Measurements from ENCODE around the gene TTC7B.

TTC7B gene

DNA sequence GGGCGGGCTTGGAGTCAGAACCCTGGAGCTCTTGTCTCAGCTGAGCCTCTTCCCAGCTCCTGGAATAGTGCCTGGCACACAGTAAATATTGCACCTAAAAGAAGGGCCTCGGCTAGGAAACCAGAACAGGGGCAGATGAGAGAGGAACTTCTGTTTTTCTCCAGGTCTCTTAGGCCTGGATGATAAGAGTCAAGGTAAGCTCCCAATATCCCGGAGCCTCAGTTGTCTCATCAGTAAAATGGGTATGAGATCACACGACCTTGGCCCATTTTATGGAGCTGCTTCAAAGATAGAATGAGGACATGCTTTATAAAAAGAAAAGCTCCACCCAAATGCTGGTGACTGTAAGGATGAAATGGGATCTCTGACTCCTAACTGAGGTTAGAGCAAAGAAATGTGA lies 202.2 kb downstream of the TTC7B start:
- no peaks in the 10 kb centered on the region for H3K36me3 Mint-ChIP-seq (ENCODE audit: insufficient read depth)
- DNase-seq (ENCODE audit: low spot score in 2 of 2) = no peak
- H3K27me3 Mint-ChIP-seq = no peaks in the 10 kb centered on the region
- H3K4me1 Mint-ChIP-seq = no peaks in the 10 kb centered on the region
- H3K9me3 Mint-ChIP-seq = no peaks in the 10 kb centered on the region
- H3K27ac Mint-ChIP-seq (ENCODE audit: low read depth) = no peak overlapping the region
- H3K4me3 Mint-ChIP-seq = no peak overlapping the region
- no peak for ATAC-seq (replicated peaks; ENCODE audit: extremely low read depth, poor library complexity, severe bottlenecking)

DNA sequence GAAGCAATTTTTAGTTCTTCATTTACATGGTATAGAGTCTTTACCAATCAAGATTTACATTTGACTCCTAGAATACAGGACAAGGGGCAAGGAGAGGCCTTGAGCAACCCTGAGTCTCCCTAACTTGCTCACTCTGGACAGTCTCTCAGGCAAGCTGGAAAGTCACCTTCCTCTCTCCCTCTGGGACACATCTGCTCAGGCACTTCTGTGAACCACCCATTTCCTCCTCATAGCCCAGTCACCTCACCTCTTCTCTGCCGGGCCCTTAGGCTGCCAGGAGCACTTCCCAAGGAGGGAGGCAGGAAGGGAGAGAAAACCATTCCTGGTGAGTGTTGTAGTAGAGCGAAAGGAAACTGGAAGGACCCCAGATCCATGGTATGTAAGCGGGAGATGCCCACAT lies 202.8 kb downstream of the TTC7B start:
- H3K36me3 Mint-ChIP-seq (ENCODE audit: insufficient read depth) = no peaks in the 10 kb centered on the region
- DNase-seq (ENCODE audit: low spot score in 2 of 2) (no peak), ATAC-seq (replicated peaks; ENCODE audit: extremely low read depth, poor library complexity, severe bottlenecking) (no peak)
- H3K27me3 Mint-ChIP-seq = no peaks in the 10 kb centered on the region
- no peak overlapping the region for H3K4me3 Mint-ChIP-seq
- no peaks in the 10 kb centered on the region for H3K9me3 Mint-ChIP-seq
- H3K4me1 Mint-ChIP-seq = no peaks in the 10 kb centered on the region
- no peak overlapping the region for H3K27ac Mint-ChIP-seq (ENCODE audit: low read depth)

DNA sequence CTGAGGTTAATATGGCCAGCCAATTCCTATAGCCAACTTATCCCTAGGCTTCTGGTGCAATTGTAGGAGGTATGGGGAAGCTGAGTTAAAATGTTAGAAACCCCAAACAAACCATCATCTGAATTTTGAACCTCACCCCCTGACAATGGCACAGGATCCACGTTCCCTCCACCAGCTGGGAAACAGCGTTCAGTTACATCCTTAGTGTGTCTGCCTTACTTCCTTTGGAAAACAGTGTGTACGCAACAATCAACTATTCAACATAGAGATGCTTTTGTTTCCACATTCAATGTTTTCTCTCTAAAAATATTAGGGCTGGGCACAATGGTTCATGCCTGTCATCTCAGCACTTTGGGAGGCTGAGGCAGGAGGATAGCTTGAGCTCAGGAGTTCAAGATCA lies 203.4 kb downstream of the TTC7B start:
- H3K27me3 Mint-ChIP-seq = no peaks in the 10 kb centered on the region
- no peak overlapping the region for H3K27ac Mint-ChIP-seq (ENCODE audit: low read depth)
- H3K36me3 Mint-ChIP-seq (ENCODE audit: insufficient read depth) = no peaks in the 10 kb centered on the region
- no peaks in the 10 kb centered on the region for H3K9me3 Mint-ChIP-seq
- no peak for ATAC-seq (replicated peaks; ENCODE audit: extremely low read depth, poor library complexity, severe bottlenecking)
- H3K4me3 Mint-ChIP-seq = no peak overlapping the region
- no peaks in the 10 kb centered on the region for H3K4me1 Mint-ChIP-seq
- DNase-seq (ENCODE audit: low spot score in 2 of 2) = no peak

- ATAC-seq (replicated peaks; ENCODE audit: extremely low read depth, poor library complexity, severe bottlenecking) (no peak), DNase-seq (ENCODE audit: low spot score in 2 of 2) (no peak)
- no peaks in the 10 kb centered on the region for H3K36me3 Mint-ChIP-seq (ENCODE audit: insufficient read depth)
- H3K27me3 Mint-ChIP-seq = no peaks in the 10 kb centered on the region
- no peak overlapping the region for H3K27ac Mint-ChIP-seq (ENCODE audit: low read depth)
- H3K4me1 Mint-ChIP-seq = no peaks in the 10 kb centered on the region
- no peaks in the 10 kb centered on the region for H3K9me3 Mint-ChIP-seq
- no peak overlapping the region for H3K4me3 Mint-ChIP-seq
These were observed 204.3 kb downstream of the TTC7B start for GRCh38 chr14:90611936-90612335.

GRCh38 chr14:90611501-90611900 lies 204.7 kb downstream of the TTC7B start:
- H3K27ac Mint-ChIP-seq (ENCODE audit: low read depth) = no peak overlapping the region
- H3K27me3 Mint-ChIP-seq = peaks cover 1% of the 10 kb centered on the region
- no peaks in the 10 kb centered on the region for H3K4me1 Mint-ChIP-seq
- no peak for DNase-seq (ENCODE audit: low spot score in 2 of 2)
- no peak overlapping the region for H3K4me3 Mint-ChIP-seq
- H3K36me3 Mint-ChIP-seq (ENCODE audit: insufficient read depth) = no peaks in the 10 kb centered on the region
- no peak for ATAC-seq (replicated peaks; ENCODE audit: extremely low read depth, poor library complexity, severe bottlenecking)
- H3K9me3 Mint-ChIP-seq = no peaks in the 10 kb centered on the region

DNA sequence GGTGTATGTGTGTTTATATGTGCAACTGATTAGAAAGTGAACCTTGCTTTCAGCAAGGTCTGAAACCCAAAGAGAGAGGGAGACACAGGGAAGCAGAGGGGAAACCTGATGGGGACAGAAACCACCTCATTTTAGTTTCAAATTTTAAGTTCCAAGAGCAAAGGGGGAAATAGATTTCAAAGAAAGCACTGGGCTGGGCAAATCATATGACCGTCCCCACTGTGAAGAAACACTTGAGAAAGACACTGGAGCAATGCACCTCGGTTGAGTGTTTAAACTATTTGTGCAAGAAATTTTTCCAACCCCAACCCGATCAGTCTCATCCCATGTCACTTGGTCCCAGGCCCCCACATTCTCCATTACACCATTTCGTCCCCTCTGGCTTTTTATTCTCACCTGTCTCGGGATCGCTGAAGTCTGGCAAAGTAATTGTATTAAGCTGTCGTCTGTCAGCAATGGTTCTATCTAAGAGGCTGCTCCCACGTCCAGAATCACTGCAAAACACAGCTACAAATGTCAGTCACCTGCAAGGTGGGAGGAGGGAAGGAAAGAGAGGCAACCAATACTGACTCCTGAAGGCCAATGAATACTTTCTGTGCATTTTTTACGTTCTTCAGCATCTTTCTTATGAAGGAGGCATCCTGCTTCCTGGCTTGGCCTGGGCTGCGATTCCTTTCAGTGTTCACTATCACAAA lies 205.7 kb downstream of the TTC7B start:
- Mint-ChIP-seq H3K4me3 (no peak overlapping the region), H3K27ac (ENCODE audit: low read depth) (no peak overlapping the region), H3K36me3 (ENCODE audit: insufficient read depth) (no peaks in the 10 kb centered on the region), H3K4me1 (no peaks in the 10 kb centered on the region), H3K27me3 (peaks cover 10% of the 10 kb centered on the region), H3K9me3 (no peaks in the 10 kb centered on the region)
- ATAC-seq (replicated peaks; ENCODE audit: extremely low read depth, poor library complexity, severe bottlenecking) (no peak), DNase-seq (ENCODE audit: low spot score in 2 of 2) (no peak)

- Mint-ChIP-seq H3K4me3 (no peak overlapping the region), H3K27me3 (peaks cover 21% of the 10 kb centered on the region), H3K4me1 (no peaks in the 10 kb centered on the region), H3K36me3 (ENCODE audit: insufficient read depth) (no peaks in the 10 kb centered on the region), H3K9me3 (no peaks in the 10 kb centered on the region), H3K27ac (ENCODE audit: low read depth) (no peak overlapping the region)
- DNase-seq (ENCODE audit: low spot score in 2 of 2) (no peak), ATAC-seq (replicated peaks; ENCODE audit: extremely low read depth, poor library complexity, severe bottlenecking) (no peak)
These were observed 206.9 kb downstream of the TTC7B start for GRCh38 chr14:90609376-90609775.

DNA sequence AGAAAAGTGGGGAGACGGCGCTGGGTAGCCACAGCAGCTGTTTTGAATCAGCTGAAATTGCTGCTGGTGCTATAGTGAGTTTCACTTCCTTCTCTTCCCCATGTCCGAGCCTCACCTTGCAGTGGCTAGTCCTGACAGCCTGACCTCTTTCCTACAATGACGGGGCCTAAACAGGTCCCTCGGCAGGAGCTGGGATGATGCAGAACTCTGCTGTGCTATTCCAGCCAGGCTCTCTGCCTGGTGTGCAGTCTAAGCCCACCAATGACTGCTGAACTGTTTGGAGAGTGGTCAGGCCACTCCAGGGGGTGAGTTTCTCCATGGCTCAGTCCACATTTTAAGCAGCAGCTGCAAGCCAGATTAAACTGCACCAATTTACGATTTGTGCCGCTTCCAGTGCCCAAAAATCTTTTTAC lies 207.3 kb downstream of the TTC7B start:
- Mint-ChIP-seq H3K4me1 (no peaks in the 10 kb centered on the region), H3K9me3 (no peaks in the 10 kb centered on the region), H3K36me3 (ENCODE audit: insufficient read depth) (no peaks in the 10 kb centered on the region), H3K27ac (ENCODE audit: low read depth) (no peak overlapping the region), H3K4me3 (no peak overlapping the region), H3K27me3 (peaks cover 26% of the 10 kb centered on the region)
- DNase-seq (ENCODE audit: low spot score in 2 of 2) = no peak
- ATAC-seq (replicated peaks; ENCODE audit: extremely low read depth, poor library complexity, severe bottlenecking) = no peak

DNA sequence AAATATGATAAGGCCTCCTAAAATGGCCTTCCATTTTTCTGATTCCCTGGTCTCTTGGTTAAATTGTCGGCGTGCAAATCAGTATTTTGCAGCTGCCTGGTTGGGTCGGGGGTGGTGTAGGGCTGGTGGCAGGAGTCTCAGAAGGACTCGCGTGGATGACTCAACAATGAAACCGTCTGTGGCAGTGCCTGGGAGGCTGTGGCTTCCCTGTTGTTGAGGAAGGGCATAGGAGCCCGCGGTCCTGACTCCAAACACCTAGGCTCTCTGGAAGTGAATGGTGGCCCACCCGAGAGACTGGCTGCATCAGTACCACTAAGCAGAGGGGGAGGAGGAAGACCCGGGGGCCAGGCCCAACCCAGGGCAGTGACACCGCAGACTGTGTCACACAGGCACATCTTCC lies 207.9 kb downstream of the TTC7B start:
- H3K4me1 Mint-ChIP-seq = no peaks in the 10 kb centered on the region
- DNase-seq (ENCODE audit: low spot score in 2 of 2) (no peak), ATAC-seq (replicated peaks; ENCODE audit: extremely low read depth, poor library complexity, severe bottlenecking) (no peak)
- H3K9me3 Mint-ChIP-seq = no peaks in the 10 kb centered on the region
- H3K27ac Mint-ChIP-seq (ENCODE audit: low read depth) = no peak overlapping the region
- H3K27me3 Mint-ChIP-seq = peaks cover 28% of the 10 kb centered on the region
- H3K36me3 Mint-ChIP-seq (ENCODE audit: insufficient read depth) = no peaks in the 10 kb centered on the region
- no peak overlapping the region for H3K4me3 Mint-ChIP-seq

GRCh38 chr14:90607141-90607540 lies 209.1 kb downstream of the TTC7B start:
- Mint-ChIP-seq H3K27me3 (peaks cover 28% of the 10 kb centered on the region), H3K27ac (ENCODE audit: low read depth) (no peak overlapping the region), H3K4me3 (no peak overlapping the region), H3K4me1 (no peaks in the 10 kb centered on the region), H3K36me3 (ENCODE audit: insufficient read depth) (no peaks in the 10 kb centered on the region), H3K9me3 (no peaks in the 10 kb centered on the region)
- no peak for ATAC-seq (replicated peaks; ENCODE audit: extremely low read depth, poor library complexity, severe bottlenecking)
- no peak for DNase-seq (ENCODE audit: low spot score in 2 of 2)

- H3K27me3 Mint-ChIP-seq = peaks cover 28% of the 10 kb centered on the region
- H3K4me3 Mint-ChIP-seq = no peak overlapping the region
- no peaks in the 10 kb centered on the region for H3K9me3 Mint-ChIP-seq
- no peak overlapping the region for H3K27ac Mint-ChIP-seq (ENCODE audit: low read depth)
- ATAC-seq (replicated peaks; ENCODE audit: extremely low read depth, poor library complexity, severe bottlenecking) = no peak
- DNase-seq (ENCODE audit: low spot score in 2 of 2) = no peak
- H3K4me1 Mint-ChIP-seq = no peaks in the 10 kb centered on the region
- no peaks in the 10 kb centered on the region for H3K36me3 Mint-ChIP-seq (ENCODE audit: insufficient read depth)
These were observed 209.8 kb downstream of the TTC7B start for GRCh38 chr14:90606434-90606833.

DNA sequence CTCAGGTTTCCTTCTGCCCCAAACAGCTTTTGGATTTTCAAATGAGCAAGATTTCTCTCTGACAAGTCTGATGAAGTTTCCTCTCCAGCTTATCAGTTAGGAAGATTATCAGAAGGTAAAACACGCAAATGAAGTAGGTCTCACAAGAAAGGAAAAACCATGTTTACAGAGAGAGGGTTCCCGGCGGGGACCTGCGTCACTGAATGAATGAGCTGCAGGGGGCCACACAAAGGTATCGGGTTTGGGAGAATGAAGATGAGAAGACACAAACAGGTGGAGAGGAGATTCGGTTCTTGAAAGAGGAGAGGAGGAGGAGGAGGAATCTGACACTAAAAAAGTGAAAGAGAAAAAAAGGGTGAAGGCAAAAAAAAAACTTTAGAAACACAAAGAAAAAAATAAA lies 210.8 kb downstream of the TTC7B start:
- ATAC-seq (replicated peaks; ENCODE audit: extremely low read depth, poor library complexity, severe bottlenecking) (no peak), DNase-seq (ENCODE audit: low spot score in 2 of 2) (no peak)
- no peak overlapping the region for H3K27ac Mint-ChIP-seq (ENCODE audit: low read depth)
- H3K4me3 Mint-ChIP-seq = no peak overlapping the region
- peaks cover 29% of the 10 kb centered on the region for H3K27me3 Mint-ChIP-seq
- H3K4me1 Mint-ChIP-seq = no peaks in the 10 kb centered on the region
- no peaks in the 10 kb centered on the region for H3K9me3 Mint-ChIP-seq
- no peaks in the 10 kb centered on the region for H3K36me3 Mint-ChIP-seq (ENCODE audit: insufficient read depth)

DNA sequence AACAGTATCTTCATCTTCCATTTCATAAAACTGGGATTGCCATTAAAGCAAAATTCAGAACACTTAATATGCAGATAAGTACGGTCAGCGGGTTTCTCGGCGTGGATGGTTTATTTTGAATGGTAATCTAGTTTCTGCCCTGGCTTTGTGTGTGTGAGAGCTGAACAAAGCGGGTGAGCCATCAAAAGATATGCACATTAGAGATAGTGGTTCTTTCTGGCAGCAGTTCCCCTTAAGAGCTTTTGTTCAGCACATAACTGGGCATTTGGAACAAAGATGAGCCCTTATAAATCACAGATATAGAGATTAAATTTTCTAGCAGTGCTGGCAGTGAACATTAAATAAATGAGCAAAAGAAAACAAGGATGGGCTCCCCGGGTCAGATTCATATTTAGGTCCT lies 211.9 kb downstream of the TTC7B start:
- Mint-ChIP-seq H3K27ac (ENCODE audit: low read depth) (no peak overlapping the region), H3K27me3 (peaks cover 40% of the 10 kb centered on the region), H3K4me3 (no peak overlapping the region), H3K9me3 (no peaks in the 10 kb centered on the region), H3K36me3 (ENCODE audit: insufficient read depth) (no peaks in the 10 kb centered on the region), H3K4me1 (no peaks in the 10 kb centered on the region)
- DNase-seq (ENCODE audit: low spot score in 2 of 2) = no peak
- no peak for ATAC-seq (replicated peaks; ENCODE audit: extremely low read depth, poor library complexity, severe bottlenecking)

DNA sequence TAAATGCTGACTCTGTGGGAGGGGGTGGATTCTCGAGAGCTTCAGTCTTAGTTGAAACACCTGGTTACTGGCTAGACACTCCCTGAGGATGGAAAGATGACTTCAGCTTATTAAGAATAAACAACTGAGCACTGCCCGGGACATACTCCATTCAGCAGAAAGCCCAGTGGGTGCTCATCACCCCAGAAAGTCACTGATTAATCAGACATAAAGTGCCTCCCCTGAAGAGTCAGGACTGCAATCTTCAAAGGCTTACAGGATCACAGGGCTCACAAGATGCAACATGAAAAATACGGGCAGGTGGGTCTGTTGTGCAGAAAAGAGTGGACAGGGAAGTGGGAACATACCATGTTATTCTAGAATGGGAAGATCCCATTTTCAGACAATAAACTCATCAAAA lies 212.4 kb downstream of the TTC7B start:
- Mint-ChIP-seq H3K9me3 (no peaks in the 10 kb centered on the region), H3K36me3 (ENCODE audit: insufficient read depth) (peaks cover under 1% of the 10 kb centered on the region), H3K27me3 (peaks cover 45% of the 10 kb centered on the region), H3K4me1 (no peaks in the 10 kb centered on the region), H3K4me3 (no peak overlapping the region), H3K27ac (ENCODE audit: low read depth) (no peak overlapping the region)
- DNase-seq (ENCODE audit: low spot score in 2 of 2) (no peak), ATAC-seq (replicated peaks; ENCODE audit: extremely low read depth, poor library complexity, severe bottlenecking) (no peak)
